ENCODE measurements around the gene UBAC1. TPM values are rescaled to one million over a fixed set of nuclear protein-coding genes. Genes with fewer than 3 reads are reported as not detected.

Gene UBAC1
- total RNA-seq, 1 experiment from 2014 or later = 54.8 TPM

DNA sequence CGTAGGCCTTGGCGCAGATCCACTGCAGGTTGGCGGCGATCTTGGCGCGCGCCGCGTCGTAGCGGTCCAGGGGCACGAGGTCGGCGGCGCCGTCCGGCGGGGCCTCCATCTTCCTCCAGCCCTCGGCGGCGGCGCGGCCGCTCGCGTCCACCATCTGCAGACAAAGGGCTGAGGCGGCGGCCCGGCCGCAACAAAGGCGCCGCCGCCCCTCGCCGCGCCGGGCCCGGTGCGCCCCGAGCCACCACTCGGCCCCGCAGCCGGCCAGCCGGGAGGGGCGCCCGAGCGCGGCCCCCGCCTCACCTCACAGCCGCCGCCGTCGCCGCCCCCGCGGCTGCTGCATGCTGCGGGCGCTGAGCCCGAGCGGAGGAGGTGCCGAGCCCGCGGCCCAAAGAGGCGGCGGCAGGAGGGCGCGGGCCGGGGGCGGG, 54.2 kb downstream of the UBAC1 start:
- H3K9me2 ChIP-seq (ENCODE audit: insufficient read depth) = no peaks in the 10 kb centered on the region
- H4K20me1 ChIP-seq (ENCODE audit: insufficient read depth) = peaks cover 9% of the 10 kb centered on the region; the same call in 1 of the 2 replicates
- H3K79me2 ChIP-seq (ENCODE audit: insufficient read depth, low read length) = peaks cover 78% of the 10 kb centered on the region
- H3K36me3 ChIP-seq (ENCODE audit: control insufficient read depth in 1 of 2, insufficient read depth in 2 of 2, low read length in 2 of 2) = peaks cover 0 to 16% of the 10 kb centered on the region in 2 experiments; a peak in 1 of 4 replicates
- no peak for TF ChIP-seq FOSL1 (IDR thresholded peaks at IDR 0.05; ENCODE audit: low read depth)
- no peak for TF ChIP-seq SP1 (IDR thresholded peaks at IDR 0.05; ENCODE audit: low read depth)
- TF ChIP-seq, protein P1, sequence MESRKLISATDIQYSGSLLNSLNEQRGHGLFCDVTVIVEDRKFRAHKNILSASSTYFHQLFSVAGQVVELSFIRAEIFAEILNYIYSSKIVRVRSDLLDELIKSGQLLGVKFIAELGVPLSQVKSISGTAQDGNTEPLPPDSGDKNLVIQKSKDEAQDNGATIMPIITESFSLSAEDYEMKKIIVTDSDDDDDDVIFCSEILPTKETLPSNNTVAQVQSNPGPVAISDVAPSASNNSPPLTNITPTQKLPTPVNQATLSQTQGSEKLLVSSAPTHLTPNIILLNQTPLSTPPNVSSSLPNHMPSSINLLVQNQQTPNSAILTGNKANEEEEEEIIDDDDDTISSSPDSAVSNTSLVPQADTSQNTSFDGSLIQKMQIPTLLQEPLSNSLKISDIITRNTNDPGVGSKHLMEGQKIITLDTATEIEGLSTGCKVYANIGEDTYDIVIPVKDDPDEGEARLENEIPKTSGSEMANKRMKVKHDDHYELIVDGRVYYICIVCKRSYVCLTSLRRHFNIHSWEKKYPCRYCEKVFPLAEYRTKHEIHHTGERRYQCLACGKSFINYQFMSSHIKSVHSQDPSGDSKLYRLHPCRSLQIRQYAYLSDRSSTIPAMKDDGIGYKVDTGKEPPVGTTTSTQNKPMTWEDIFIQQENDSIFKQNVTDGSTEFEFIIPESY (IDR thresholded peaks at IDR 0.05; ENCODE audit: extremely low read depth, insufficient replicate concordance, low read length) = no peak
- no peak for TF ChIP-seq YY1 (IDR thresholded peaks at IDR 0.05; ENCODE audit: extremely low read depth, insufficient replicate concordance, low read depth, low read length)
- no peak for TF ChIP-seq EZH2phosphoT487 (IDR thresholded peaks at IDR 0.05; ENCODE audit: borderline replicate concordance)
- TF ChIP-seq, protein P2, sequence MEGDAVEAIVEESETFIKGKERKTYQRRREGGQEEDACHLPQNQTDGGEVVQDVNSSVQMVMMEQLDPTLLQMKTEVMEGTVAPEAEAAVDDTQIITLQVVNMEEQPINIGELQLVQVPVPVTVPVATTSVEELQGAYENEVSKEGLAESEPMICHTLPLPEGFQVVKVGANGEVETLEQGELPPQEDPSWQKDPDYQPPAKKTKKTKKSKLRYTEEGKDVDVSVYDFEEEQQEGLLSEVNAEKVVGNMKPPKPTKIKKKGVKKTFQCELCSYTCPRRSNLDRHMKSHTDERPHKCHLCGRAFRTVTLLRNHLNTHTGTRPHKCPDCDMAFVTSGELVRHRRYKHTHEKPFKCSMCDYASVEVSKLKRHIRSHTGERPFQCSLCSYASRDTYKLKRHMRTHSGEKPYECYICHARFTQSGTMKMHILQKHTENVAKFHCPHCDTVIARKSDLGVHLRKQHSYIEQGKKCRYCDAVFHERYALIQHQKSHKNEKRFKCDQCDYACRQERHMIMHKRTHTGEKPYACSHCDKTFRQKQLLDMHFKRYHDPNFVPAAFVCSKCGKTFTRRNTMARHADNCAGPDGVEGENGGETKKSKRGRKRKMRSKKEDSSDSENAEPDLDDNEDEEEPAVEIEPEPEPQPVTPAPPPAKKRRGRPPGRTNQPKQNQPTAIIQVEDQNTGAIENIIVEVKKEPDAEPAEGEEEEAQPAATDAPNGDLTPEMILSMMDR (IDR thresholded peaks at IDR 0.05 in 2 of 3, conservative IDR thresholded peaks at IDR 0.05 in 1 of 3; ENCODE audit: borderline replicate concordance in 1 of 3, insufficient read depth in 1 of 3, low read depth in 2 of 3, low read length in 2 of 3) = no peak
- no peak for TF ChIP-seq CBX3 (IDR thresholded peaks at IDR 0.05; ENCODE audit: low read depth)
- TF ChIP-seq JUND (IDR thresholded peaks at IDR 0.05) = no peak
- TF ChIP-seq, protein P3, sequence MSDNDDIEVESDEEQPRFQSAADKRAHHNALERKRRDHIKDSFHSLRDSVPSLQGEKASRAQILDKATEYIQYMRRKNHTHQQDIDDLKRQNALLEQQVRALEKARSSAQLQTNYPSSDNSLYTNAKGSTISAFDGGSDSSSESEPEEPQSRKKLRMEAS (IDR thresholded peaks at IDR 0.05) = peak; percentile 51
- TF ChIP-seq ELF1 (IDR thresholded peaks at IDR 0.05; ENCODE audit: borderline replicate concordance, low read depth) = no peak
- no peak for TF ChIP-seq SIN3A (IDR thresholded peaks at IDR 0.05; ENCODE audit: low read depth)
- no peak for TF ChIP-seq CEBPB (IDR thresholded peaks at IDR 0.05; ENCODE audit: low read depth)
- peak; percentile 73 for TF ChIP-seq TCF7L2 (IDR thresholded peaks at IDR 0.05; ENCODE audit: borderline replicate concordance, extremely low read depth, insufficient read depth, insufficient read length)
- no peak for TF ChIP-seq EZH2 (IDR thresholded peaks at IDR 0.05)
- TF ChIP-seq ZNF274 (IDR thresholded peaks at IDR 0.05; ENCODE audit: low read depth, low read length) = no peak
- TF ChIP-seq POLR2AphosphoS5 (IDR thresholded peaks at IDR 0.05; ENCODE audit: low read depth, low read length) = no peak
- peak; percentile 74 for TF ChIP-seq ZFX (IDR thresholded peaks at IDR 0.05)
- intact Hi-C loops (cut with micrococcal nuclease) = no loop called here
- H3K4me2 ChIP-seq (ENCODE audit: low read length) = peak overlapping the region; percentile 94
- H3K27ac ChIP-seq (ENCODE audit: low read depth, low read length) = peak overlapping the region; percentile 78; the same call in 1 of the 2 replicates
- no peak overlapping the region for H2AFZ ChIP-seq (ENCODE audit: low read depth, low read length, poor library complexity, severe bottlenecking)
- ChIA-PET RAD21 (ENCODE audit: low non-redundant PET in 1 of 2, low total read pairs in 2 of 2, uncharacterized antibody in 2 of 2, unreplicated experiment in 2 of 2) (interaction anchor here in 1 of 2 experiments (0.6 to 0.7 kb wide), 2 partner anchors 35 to 187 kb away, joined by 3 to 6 read pairs; no protein-coding TSS in a partner anchor), POLR2A (interaction anchor here (0.7 kb wide), 1 partner anchor 12 kb away, joined by 3 read pairs; no protein-coding TSS in a partner anchor), CTCF (no interaction called here)
- DNase-seq (ENCODE audit: low read depth, low spot score) = no peak
- H3K9ac ChIP-seq (ENCODE audit: low read length) = peak overlapping the region; percentile 75
- BruUV-seq (replicated peaks) = no TSS peak
- H3K27me3 ChIP-seq (ENCODE audit: insufficient read depth, low read length) = no peaks in the 10 kb centered on the region
- no peaks in the 10 kb centered on the region for H3K9me3 ChIP-seq (ENCODE audit: control insufficient read depth in 1 of 2, insufficient read depth in 1 of 2, low read depth in 1 of 2, low read length in 2 of 2)
- H3K4me1 ChIP-seq (ENCODE audit: control insufficient read depth in 1 of 2, insufficient read depth in 2 of 2, low read length in 2 of 2) = peaks cover 31 to 49% of the 10 kb centered on the region in 2 experiments
- no peak for ATAC-seq
- H3K4me3 ChIP-seq (replicated peaks in 1 of 2; ENCODE audit: low read depth in 1 of 2, low read length in 2 of 2) = peak overlapping the region; percentile 63 to 79; a peak in 3 of 4 replicates
